ENCODE data around the gene AKR1A1.
"Not testable (repeated sequence)": the region's sequence is repeated elsewhere in the genome, so short reads cannot be mapped to it uniquely, and the experiment has no call there.

The AKR1A1 gene

GRCh38 chr1:45569962-45570581 lies 19.4 kb downstream of the AKR1A1 start:
- DNase-seq (ENCODE audit: low spot score) = peak; percentile 80

GRCh38 chr1:45570631-45571030 lies 20.0 kb downstream of the AKR1A1 start:
- no peak for DNase-seq (ENCODE audit: low spot score)

GRCh38 chr1:45573231-45573804 lies 22.7 kb downstream of the AKR1A1 start:
- DNase-seq (ENCODE audit: low spot score) = no peak

GRCh38 chr1:45574105-45574626 lies 23.5 kb downstream of the AKR1A1 start:
- no peak for DNase-seq (ENCODE audit: low spot score)

GRCh38 chr1:45583264-45583665 lies 32.6 kb downstream of the AKR1A1 start:
- DNase-seq (ENCODE audit: low spot score) = peak; percentile 98

- DNase-seq (ENCODE audit: low spot score) = peak; percentile 82
These were observed 33.2 kb downstream of the AKR1A1 start, which contains the start of gene NASP for GRCh38 chr1:45583666-45584350. NASP (plus strand) TSS chr1:45584041; CDS start chr1:45584147, 106 bp downstream.

GRCh38 chr1:45584351-45585109 lies 33.9 kb downstream of the AKR1A1 start:
- peak; percentile 89 for DNase-seq (ENCODE audit: low spot score)

GRCh38 chr1:45585110-45585426 lies 34.4 kb downstream of the AKR1A1 start:
- no peak for DNase-seq (ENCODE audit: low spot score)

- DNase-seq (ENCODE audit: low spot score) = no peak
These were observed 35.0 kb downstream of the AKR1A1 start for GRCh38 chr1:45585496-45586075.

GRCh38 chr1:45586769-45587168 lies 36.1 kb downstream of the AKR1A1 start:
- DNase-seq (ENCODE audit: low spot score) = no peak

GRCh38 chr1:45589861-45590260 lies 39.2 kb downstream of the AKR1A1 start:
- DNase-seq (ENCODE audit: low spot score) = no peak

GRCh38 chr1:45594412-45594811 lies 43.8 kb downstream of the AKR1A1 start:
- no peak for DNase-seq (ENCODE audit: low spot score)

GRCh38 chr1:45596765-45597164 lies 46.1 kb downstream of the AKR1A1 start:
- not testable (repeated sequence) for DNase-seq (ENCODE audit: low spot score)

- DNase-seq (ENCODE audit: low spot score) = no peak
These were observed 53.6 kb downstream of the AKR1A1 start for GRCh38 chr1:45604239-45604638.

- DNase-seq (ENCODE audit: low spot score) = no peak
These were observed 56.9 kb downstream of the AKR1A1 start for GRCh38 chr1:45607404-45608074.

- no peak for DNase-seq (ENCODE audit: low spot score)
These were observed 57.8 kb downstream of the AKR1A1 start for GRCh38 chr1:45608175-45609156.

GRCh38 chr1:45610589-45611226 lies 60.1 kb downstream of the AKR1A1 start:
- DNase-seq (ENCODE audit: low spot score) = no peak

- DNase-seq (ENCODE audit: low spot score) = no peak
These were observed 62.4 kb downstream of the AKR1A1 start for GRCh38 chr1:45612941-45613579.

- DNase-seq (ENCODE audit: low spot score) = no peak
These were observed 65.3 kb downstream of the AKR1A1 start for GRCh38 chr1:45615885-45616284.
